ENCODE data around the gene DCTN2.
"Not testable (repeated sequence)": the region's sequence is repeated elsewhere in the genome, so short reads cannot be mapped to it uniquely, and the experiment has no call there.

DCTN2 gene

GRCh38 chr12:57500213-57500612 is 46.8 kb downstream of the DCTN2 start:
- ChIA-PET CTCF (no interaction called here), POLR2A (interaction anchor here (0.6 to 1.4 kb wide), 2 partner anchors 10 to 34 kb away, joined by 3 read pairs; no protein-coding TSS in a partner anchor)
- no peak for DNase-seq (ENCODE audit: extremely low spot score)
- no peak for TF ChIP-seq HDGF (IDR thresholded peaks at IDR 0.05; ENCODE audit: borderline replicate concordance)
- TF ChIP-seq FOXM1 (IDR thresholded peaks at IDR 0.05; ENCODE audit: borderline replicate concordance) = no peak
- no peak for TF ChIP-seq PKNOX1 (IDR thresholded peaks at IDR 0.05)
- no peak for TF ChIP-seq FOXK2 (IDR thresholded peaks at IDR 0.05)
- no peak for TF ChIP-seq LEF1 (IDR thresholded peaks at IDR 0.05; ENCODE audit: borderline replicate concordance)

- DNase-seq (ENCODE audit: extremely low spot score) = no peak
- TF ChIP-seq SUZ12 (IDR thresholded peaks at IDR 0.05) = no peak
- CTCF ChIA-PET = no interaction called here
- POLR2A ChIA-PET = no interaction called here
Observed at GRCh38 chr12:57498571-57498970, 48.4 kb downstream of the DCTN2 start.

- TF ChIP-seq L3MBTL2 (conservative IDR thresholded peaks at IDR 0.05) (no peak), BHLHE40 (IDR thresholded peaks at IDR 0.05; ENCODE audit: borderline replicate concordance) (no peak)
- CTCF ChIA-PET = no interaction called here
- DNase-seq (ENCODE audit: extremely low spot score) = no peak
- POLR2A ChIA-PET = no interaction called here
Observed at GRCh38 chr12:57498132-57498502, 48.9 kb downstream of the DCTN2 start.

- DNase-seq (ENCODE audit: extremely low spot score) = no peak
- CTCF ChIA-PET = no interaction called here
- POLR2A ChIA-PET = interaction anchor here (1.3 kb wide), 1 partner anchor 17 kb away, joined by 5 read pairs; no protein-coding TSS in a partner anchor
- no peak for TF ChIP-seq FOXA1 (IDR thresholded peaks at IDR 0.05)
- no peak for TF ChIP-seq FOXK2 (IDR thresholded peaks at IDR 0.05)
- no peak for TF ChIP-seq FOXM1 (IDR thresholded peaks at IDR 0.05; ENCODE audit: borderline replicate concordance)
- TF ChIP-seq NFRKB (IDR thresholded peaks at IDR 0.05) = no peak
- no peak for TF ChIP-seq SP1 (IDR thresholded peaks at IDR 0.05)
- no peak for TF ChIP-seq PKNOX1 (IDR thresholded peaks at IDR 0.05)
- no peak for TF ChIP-seq ZNF384 (IDR thresholded peaks at IDR 0.05)
- TF ChIP-seq TARDBP (IDR thresholded peaks at IDR 0.05) = no peak
- no peak for TF ChIP-seq L3MBTL2 (conservative IDR thresholded peaks at IDR 0.05)
- no peak for TF ChIP-seq SUZ12 (IDR thresholded peaks at IDR 0.05)
- TF ChIP-seq ARNT (IDR thresholded peaks at IDR 0.05) = no peak
- no peak for TF ChIP-seq BHLHE40 (IDR thresholded peaks at IDR 0.05; ENCODE audit: borderline replicate concordance)
- no peak for TF ChIP-seq CTBP1 (IDR thresholded peaks at IDR 0.05; ENCODE audit: borderline replicate concordance)
- TF ChIP-seq HDGF (IDR thresholded peaks at IDR 0.05; ENCODE audit: borderline replicate concordance) = no peak
- TF ChIP-seq ELF4 (IDR thresholded peaks at IDR 0.05) = no peak
- TF ChIP-seq LEF1 (IDR thresholded peaks at IDR 0.05; ENCODE audit: borderline replicate concordance) = no peak
Observed at GRCh38 chr12:57497223-57498131, 49.5 kb downstream of the DCTN2 start.

GRCh38 chr12:57496822-57497221 is 50.2 kb downstream of the DCTN2 start:
- CTCF ChIA-PET = interaction anchor here (0.8 kb wide), 1 partner anchor 9 kb away, joined by 3 read pairs; no protein-coding TSS in a partner anchor
- POLR2A ChIA-PET = interaction anchor here (1.3 kb wide), 1 partner anchor 18 kb away, joined by 5 read pairs; no protein-coding TSS in a partner anchor
- DNase-seq (ENCODE audit: extremely low spot score) = no peak
- TF ChIP-seq ARNT (IDR thresholded peaks at IDR 0.05) (no peak), PKNOX1 (IDR thresholded peaks at IDR 0.05) (no peak), NFRKB (IDR thresholded peaks at IDR 0.05) (no peak), ZNF384 (IDR thresholded peaks at IDR 0.05) (no peak), SP1 (IDR thresholded peaks at IDR 0.05) (no peak), ELF4 (IDR thresholded peaks at IDR 0.05) (no peak), CTBP1 (IDR thresholded peaks at IDR 0.05; ENCODE audit: borderline replicate concordance) (no peak), BHLHE40 (IDR thresholded peaks at IDR 0.05; ENCODE audit: borderline replicate concordance) (no peak), LEF1 (IDR thresholded peaks at IDR 0.05; ENCODE audit: borderline replicate concordance) (no peak), FOXK2 (IDR thresholded peaks at IDR 0.05) (no peak), HDGF (IDR thresholded peaks at IDR 0.05; ENCODE audit: borderline replicate concordance) (no peak), L3MBTL2 (conservative IDR thresholded peaks at IDR 0.05) (no peak), FOXM1 (IDR thresholded peaks at IDR 0.05; ENCODE audit: borderline replicate concordance) (no peak), SUZ12 (IDR thresholded peaks at IDR 0.05) (no peak), FOXA1 (IDR thresholded peaks at IDR 0.05) (no peak), TARDBP (IDR thresholded peaks at IDR 0.05) (no peak)

GRCh38 chr12:57495051-57495701 is 51.8 kb downstream of the DCTN2 start:
- DNase-seq (ENCODE audit: extremely low spot score); POLR2A ChIA-PET; CTCF ChIA-PET: not testable (repeated sequence)
